HepG2 (cell line): ENCODE measurements around the gene FAM43B. TPM values are rescaled to one million over a fixed set of nuclear protein-coding genes. Genes with fewer than 3 reads are reported as not detected.

Source experiments
- ATAC-seq: fragments of 200-7000 bp; cut with Tn5 transposase; 3 replicates; pipeline ENCODE4 v1.9.1; 2020; ENCODE audit warnings: mild to moderate bottlenecking, moderate library complexity
- BruUV-seq: library from RNA; stranded (reverse); fragments of 400-500 nt; replicated peaks from 2 replicates; lab custom pipeline; 2021; lab: Mats Ljungman, UMichigan
- CTCF ChIA-PET: fragments of 300-600 bp; formaldehyde crosslinking; extraction: SDS; loops from one replicate; lab custom pipeline; 2021; ENCODE audit warnings: low total read pairs, inconsistent platforms, low intra/inter-chr PET ratio; lab: Yijun Ruan, JAX
- POLR2A ChIA-PET: fragments of 350-600 bp; sonication (Branson Sonifier 250); formaldehyde crosslinking; loops from one replicate; lab custom pipeline; 2020; ENCODE audit warnings: antibody characterized with exemption, inconsistent platforms; lab: Yijun Ruan, JAX
- DNase-seq: peaks from one replicate; pipeline ENCODE4 v3.0.0-alpha.2; 2015; ENCODE audit warnings: low spot score
- FAIRE-seq: peaks from 3 replicates; lab custom pipeline; 2011; peaks lifted over from hg19 to GRCh38; lab: Jason Lieb, UNC
- H2AFZ ChIP-seq: one replicate; pipeline ENCODE4 v1.6.1; 2011; ENCODE audit warnings: low read length, inconsistent platforms
- H3K27ac ChIP-seq: fragments of 300-600 bp; 3 replicates; pipeline ENCODE4 v1.8.0; 2011; ENCODE audit warnings: mixed run types, mild to moderate bottlenecking, mixed read lengths, low read length, inconsistent platforms; ENCODE audit not compliant: insufficient read depth; ENCODE audit errors: extremely low read length
- H3K27me3 ChIP-seq, 2 experiments: fragments of 200-600 bp in 1 of 2; 2 replicates in 1 of 2; 3 replicates in 1 of 2; pipeline versions ENCODE4 v1.6.0 to v1.8.0; 2011; ENCODE audit warnings: low read length in 2 of 2, mild to moderate bottlenecking in 2 of 2, moderate library complexity in 2 of 2, inconsistent platforms in 1 of 2; ENCODE audit not compliant: insufficient read depth in 2 of 2, control insufficient read depth in 1 of 2
- H3K36me3 ChIP-seq, 2 experiments: fragments of 200-600 bp in 1 of 2; replicated peaks in 1 of 2; 2 replicates in 1 of 2; 3 replicates in 1 of 2; pipeline versions ENCODE4 v1.5.1 to v1.8.0; 2011; ENCODE audit warnings: low read length in 2 of 2, inconsistent platforms in 1 of 2; ENCODE audit not compliant: insufficient read depth in 2 of 2, control insufficient read depth in 1 of 2
- H3K4me1 ChIP-seq: 2 replicates; pipeline ENCODE4 v1.5.1; 2012; ENCODE audit warnings: low read length, inconsistent platforms; ENCODE audit not compliant: insufficient read depth
- H3K4me2 ChIP-seq: 2 replicates; pipeline ENCODE4 v1.6.0; 2011; ENCODE audit warnings: low read depth, low read length, inconsistent platforms
- H3K4me3 ChIP-seq, 3 experiments: fragments of 200-600 bp in 1 of 3; sonication (generic), shearing (Covaris generic) in 1 of 3; replicated peaks in 1 of 3; 2 replicates each; pipeline ENCODE4 v1.5.1; 2011 to 2016; ENCODE audit warnings: low read length in 3 of 3, inconsistent platforms in 2 of 3, low read depth in 2 of 3, mild to moderate bottlenecking in 2 of 3, control low read depth in 1 of 3, mixed read lengths in 1 of 3; ENCODE audit not compliant: insufficient read depth in 1 of 3
- H3K79me2 ChIP-seq: one replicate; pipeline ENCODE4 v1.6.1; 2011; ENCODE audit warnings: low read length, inconsistent platforms; ENCODE audit not compliant: insufficient read depth
- H3K9ac ChIP-seq: 2 replicates; pipeline ENCODE4 v1.6.0; 2011; ENCODE audit warnings: mild to moderate bottlenecking, low read depth, low read length, inconsistent platforms; ENCODE audit not compliant: insufficient read depth
- H3K9me3 ChIP-seq: 2 replicates; pipeline ENCODE4 v1.5.1; 2012; ENCODE audit warnings: mild to moderate bottlenecking, low read length
- H4K20me1 ChIP-seq: 2 replicates; pipeline ENCODE4 v1.6.0; 2011; ENCODE audit warnings: inconsistent platforms, mild to moderate bottlenecking, low read length, moderate library complexity; ENCODE audit not compliant: insufficient read depth
- AFF4 ChIP-seq: sonication (generic); formaldehyde crosslinking; IDR thresholded peaks from 2 replicates; pipeline ENCODE4 v1.4.0; 2020; ENCODE audit warnings: missing genetic modification reagents
- E2F5 ChIP-seq: sonication (generic); formaldehyde crosslinking; conservative IDR thresholded peaks from 2 replicates; pipeline ENCODE4 v1.4.0; 2020; ENCODE audit warnings: missing genetic modification reagents
- HNF4A ChIP-seq: sonication (generic); formaldehyde crosslinking; IDR thresholded peaks from 2 replicates; pipeline ENCODE4 v1.4.0; 2020; ENCODE audit warnings: missing genetic modification reagents
- KDM4B ChIP-seq: sonication (generic); formaldehyde crosslinking; IDR thresholded peaks from 2 replicates; pipeline ENCODE4 v1.4.0; 2020; ENCODE audit warnings: missing genetic modification reagents
- NR2F2 ChIP-seq: IDR thresholded peaks from 2 replicates; pipeline ENCODE4 v1.6.1; 2012; ENCODE audit warnings: low read depth, inconsistent platforms, borderline replicate concordance
- NR3C1 ChIP-seq: sonication (generic); formaldehyde crosslinking; IDR thresholded peaks from 2 replicates; pipeline ENCODE4 v1.4.0; 2020; ENCODE audit warnings: missing genetic modification reagents
- POLR2A ChIP-seq, 2 experiments: IDR thresholded peaks; 2 replicates each; pipeline ENCODE4 v1.6.1; 2011; ENCODE audit warnings: low read depth in 2 of 2, low read length in 2 of 2, mild to moderate bottlenecking in 1 of 2, moderate library complexity in 1 of 2; ENCODE audit not compliant: insufficient read depth in 1 of 2
- SRSF1 ChIP-seq: fragments of 200-400 bp; formaldehyde crosslinking; optimal IDR thresholded peaks from 2 replicates; pipeline ENCODE3; 2017; ENCODE audit warnings: mild to moderate bottlenecking, low read depth, low read length, moderate library complexity
- TBP ChIP-seq: sonication (generic); formaldehyde crosslinking; IDR thresholded peaks from 2 replicates; pipeline ENCODE4 v1.5.0; 2020; ENCODE audit warnings: missing genetic modification reagents
- TRAFD1 ChIP-seq: sonication (generic); formaldehyde crosslinking; IDR thresholded peaks from 2 replicates; pipeline ENCODE4 v1.5.1; 2020; ENCODE audit warnings: missing genetic modification reagents, mild to moderate bottlenecking, borderline replicate concordance
- ZMYM4 ChIP-seq: sonication (generic); formaldehyde crosslinking; IDR thresholded peaks from 2 replicates; pipeline ENCODE4 v1.8.1; 2023; ENCODE audit warnings: mild to moderate bottlenecking, missing genetic modification reagents
- ZNF615 ChIP-seq: sonication (generic); formaldehyde crosslinking; IDR thresholded peaks from 2 replicates; pipeline ENCODE4 v1.5.0; 2020; ENCODE audit warnings: mild to moderate bottlenecking, missing genetic modification reagents, borderline replicate concordance
- ZNF766 ChIP-seq: sonication (generic); formaldehyde crosslinking; IDR thresholded peaks from 2 replicates; pipeline ENCODE4 v1.5.0; 2020; ENCODE audit warnings: missing genetic modification reagents, borderline replicate concordance
- WGBS: methylation state at CpG from one replicate; pipeline ENCODE4 v1.1.6; 2017; ENCODE audit warnings: low lambda C conversion rate; 5-methylcytosine and 5-hydroxymethylcytosine counted together
- in situ Hi-C: cut with HindIII; loops from 2 replicates; pipeline ENCODE4 v1.10.0; 2017; ENCODE audit warnings: low pct_unique_long_range_greater_than_20kb; ENCODE audit not compliant: extremely low pct_ligation_motif_present
- intact Hi-C: fragments of 100-400 bp; cut with micrococcal nuclease; formaldehyde crosslinking; loops from one replicate; pipeline ENCODE4 v1.10.0; 2022; ENCODE audit not compliant: unreplicated experiment
- polyA plus RNA-seq, 8 experiments: library from polyadenylated mRNA; depleted of rRNA in 3 of 8; stranded (reverse) in 7 of 8; unstranded in 1 of 8; fragments of >200 nt; fragmentation: Illumina TruSeq in 4 of 8; extraction: Trizol in 4 of 8; gene quantifications; 2 replicates each; pipeline versions ENCODE4 v1.2.1 to v1.2.3, GENCODE V29; 2011 to 2016; ENCODE audit warnings: low read depth in 4 of 8, missing spikeins in 1 of 8, mixed read lengths in 1 of 8; ENCODE audit not compliant: insufficient read depth in 1 of 8
- total RNA-seq, 5 experiments: library from RNA; depleted of rRNA; stranded (reverse); fragments of >200 nt; fragmentation: Illumina TruSeq; extraction: Trizol; gene quantifications; 2 replicates each; pipeline ENCODE4 v1.2.3, GENCODE V29; 2016; ENCODE audit warnings: low read depth in 1 of 5
- TF ChIP-seq, protein P1 (sequence below): sonication (generic); formaldehyde crosslinking; IDR thresholded peaks from 2 replicates; pipeline ENCODE4 v1.4.0; 2020; ENCODE audit warnings: missing genetic modification reagents, borderline replicate concordance

Gene FAM43B
- total and polyA plus RNA-seq, 2 of the 13 experiments (the other 11 are each of a cell fraction or from before 2014, with no cell fraction given) = 0.63 to 3.7 TPM

DNA sequence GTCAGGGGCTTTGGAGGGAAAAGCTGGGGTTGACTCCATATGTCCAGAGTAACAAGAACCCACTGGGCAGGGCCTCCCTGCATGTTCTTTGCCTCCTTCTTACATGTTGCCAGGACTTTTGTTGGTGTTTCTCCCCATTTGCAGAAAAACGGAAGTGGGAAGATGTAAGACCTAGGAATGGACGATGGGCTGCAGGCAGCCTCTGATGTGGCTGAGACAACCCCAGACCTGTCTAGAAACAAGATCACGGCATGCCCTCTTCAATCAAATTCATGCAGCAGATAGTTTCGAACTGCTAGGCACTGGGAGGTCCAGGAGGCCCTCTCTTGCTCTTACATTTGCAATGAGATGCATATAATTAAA, 3.4 kb downstream of the FAM43B start:
- POLR2A ChIA-PET = no interaction called here
- peaks cover 28% of the 10 kb centered on the region for H3K4me1 ChIP-seq
- no peaks in the 10 kb centered on the region; the same call in 1 of the 2 replicates for H4K20me1 ChIP-seq
- no peaks in the 10 kb centered on the region for H3K79me2 ChIP-seq
- H2AFZ ChIP-seq = no peak overlapping the region
- no TSS peak for BruUV-seq
- no peaks in the 10 kb centered on the region for H3K9me3 ChIP-seq
- no peak overlapping the region for H3K27ac ChIP-seq
- no peak overlapping the region for H3K9ac ChIP-seq
- ATAC-seq (no peak), DNase-seq (no peak), FAIRE-seq (no peak)
- 0 out of 2 replicates have a peak overlapping the region, but pooled peaks have one; percentile 0 for H3K4me2 ChIP-seq
- no peaks in the 10 kb centered on the region for H3K27me3 ChIP-seq
- intact Hi-C loops = no loop called here
- H3K4me3 ChIP-seq = no peak overlapping the region
- in situ Hi-C loops = no loop called here
- H3K36me3 ChIP-seq = no peaks in the 10 kb centered on the region
- CTCF ChIA-PET = no interaction called here
- WGBS = 89% methylated on average over 4 of the region's 4 CpGs
- TF ChIP-seq SRSF1 = no peak
- TF ChIP-seq E2F5 (CRISPR knock-in tag) = no peak
- TF ChIP-seq AFF4 (CRISPR knock-in tag) = no peak
- no peak for TF ChIP-seq TBP
- TF ChIP-seq TRAFD1 = no peak
- no peak for TF ChIP-seq NR3C1 (CRISPR knock-in tag)
- TF ChIP-seq, protein P1, sequence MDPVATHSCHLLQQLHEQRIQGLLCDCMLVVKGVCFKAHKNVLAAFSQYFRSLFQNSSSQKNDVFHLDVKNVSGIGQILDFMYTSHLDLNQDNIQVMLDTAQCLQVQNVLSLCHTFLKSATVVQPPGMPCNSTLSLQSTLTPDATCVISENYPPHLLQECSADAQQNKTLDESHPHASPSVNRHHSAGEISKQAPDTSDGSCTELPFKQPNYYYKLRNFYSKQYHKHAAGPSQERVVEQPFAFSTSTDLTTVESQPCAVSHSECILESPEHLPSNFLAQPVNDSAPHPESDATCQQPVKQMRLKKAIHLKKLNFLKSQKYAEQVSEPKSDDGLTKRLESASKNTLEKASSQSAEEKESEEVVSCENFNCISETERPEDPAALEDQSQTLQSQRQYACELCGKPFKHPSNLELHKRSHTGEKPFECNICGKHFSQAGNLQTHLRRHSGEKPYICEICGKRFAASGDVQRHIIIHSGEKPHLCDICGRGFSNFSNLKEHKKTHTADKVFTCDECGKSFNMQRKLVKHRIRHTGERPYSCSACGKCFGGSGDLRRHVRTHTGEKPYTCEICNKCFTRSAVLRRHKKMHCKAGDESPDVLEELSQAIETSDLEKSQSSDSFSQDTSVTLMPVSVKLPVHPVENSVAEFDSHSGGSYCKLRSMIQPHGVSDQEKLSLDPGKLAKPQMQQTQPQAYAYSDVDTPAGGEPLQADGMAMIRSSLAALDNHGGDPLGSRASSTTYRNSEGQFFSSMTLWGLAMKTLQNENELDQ (CRISPR knock-in tag) = no peak
- TF ChIP-seq ZNF766 (CRISPR knock-in tag) = no peak
- no peak for TF ChIP-seq NR2F2
- TF ChIP-seq HNF4A = no peak
- no peak for TF ChIP-seq ZNF615 (CRISPR knock-in tag)
- TF ChIP-seq KDM4B (CRISPR knock-in tag) = no peak
- no peak for TF ChIP-seq POLR2A (IDR thresholded peaks at IDR 0.05; ENCODE audit: insufficient read depth in 1 of 2, low read depth in 2 of 2, low read length in 2 of 2)
- no peak for TF ChIP-seq ZMYM4
